ENCODE results near the gene KRTAP1-1. TPM values are rescaled to one million over a fixed set of nuclear protein-coding genes. Genes with fewer than 3 reads are reported as not detected.
"Not testable (repeated sequence)": the region's sequence is repeated elsewhere in the genome, so short reads cannot be mapped to it uniquely, and the experiment has no call there.

KRTAP1-1 gene
- total RNA-seq, 2 experiments from 2014 or later, result not detected

DNA sequence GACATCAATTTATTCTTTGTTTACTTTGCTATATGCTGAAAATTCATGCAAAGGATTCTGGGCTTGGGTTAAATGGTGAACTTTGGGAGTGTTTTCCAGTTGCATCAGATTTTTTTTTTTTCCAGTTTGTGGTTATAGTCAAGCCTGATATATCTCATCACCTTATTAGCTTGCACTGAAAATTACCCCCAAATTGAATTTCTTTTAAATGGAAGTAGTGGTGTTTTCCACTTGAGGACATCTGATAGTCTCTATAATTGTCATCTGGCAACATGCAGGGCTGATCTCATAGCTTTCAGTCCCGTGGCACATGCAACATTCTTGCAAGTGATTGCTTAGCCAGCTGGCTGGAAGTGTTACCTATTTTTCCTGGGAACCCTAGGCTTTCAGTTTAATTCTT is 27.6 kb downstream of the KRTAP1-1 start:
- Mint-ChIP-seq H3K4me1 (no peaks in the 10 kb centered on the region), H3K27me3 (peaks cover 23% of the 10 kb centered on the region), H3K4me3 (no peak overlapping the region), H3K27ac (no peak overlapping the region), H3K9me3 (ENCODE audit: low read depth) (no peaks in the 10 kb centered on the region), H3K36me3 (no peaks in the 10 kb centered on the region)
- DNase-seq (no peak), ATAC-seq (no peak)
- CTCF ChIA-PET, result interaction anchor here (0.9 kb wide), 1 partner anchor 13 kb away, joined by 3 read pairs; no protein-coding TSS in a partner anchor

DNA sequence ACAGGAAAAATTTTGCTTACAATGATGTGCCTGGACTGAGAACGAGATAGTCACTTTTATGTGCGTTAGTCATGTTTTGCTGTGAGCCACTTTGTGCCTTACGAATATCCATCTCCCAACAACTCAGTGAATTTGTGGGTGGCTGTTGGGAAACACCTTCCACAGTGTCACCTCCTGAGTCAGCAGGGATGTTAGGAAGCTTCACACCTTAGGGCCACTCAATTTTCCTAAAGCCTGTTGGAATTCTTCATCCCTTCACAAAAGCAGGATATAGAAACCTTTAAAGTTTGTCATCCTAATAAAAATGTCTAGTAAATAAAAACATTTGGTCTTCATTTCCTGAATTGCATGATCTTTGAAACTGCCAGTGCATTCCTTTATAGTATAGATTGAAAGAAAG is 28.1 kb downstream of the KRTAP1-1 start:
- H3K9me3 Mint-ChIP-seq (ENCODE audit: low read depth), result no peaks in the 10 kb centered on the region
- CTCF ChIA-PET, result no interaction called here
- no peak for ATAC-seq
- H3K4me3 Mint-ChIP-seq, result no peak overlapping the region
- H3K27ac Mint-ChIP-seq, result no peak overlapping the region
- peaks cover 25% of the 10 kb centered on the region for H3K27me3 Mint-ChIP-seq
- H3K4me1 Mint-ChIP-seq, result no peaks in the 10 kb centered on the region
- H3K36me3 Mint-ChIP-seq, result no peaks in the 10 kb centered on the region
- DNase-seq, result no peak

DNA sequence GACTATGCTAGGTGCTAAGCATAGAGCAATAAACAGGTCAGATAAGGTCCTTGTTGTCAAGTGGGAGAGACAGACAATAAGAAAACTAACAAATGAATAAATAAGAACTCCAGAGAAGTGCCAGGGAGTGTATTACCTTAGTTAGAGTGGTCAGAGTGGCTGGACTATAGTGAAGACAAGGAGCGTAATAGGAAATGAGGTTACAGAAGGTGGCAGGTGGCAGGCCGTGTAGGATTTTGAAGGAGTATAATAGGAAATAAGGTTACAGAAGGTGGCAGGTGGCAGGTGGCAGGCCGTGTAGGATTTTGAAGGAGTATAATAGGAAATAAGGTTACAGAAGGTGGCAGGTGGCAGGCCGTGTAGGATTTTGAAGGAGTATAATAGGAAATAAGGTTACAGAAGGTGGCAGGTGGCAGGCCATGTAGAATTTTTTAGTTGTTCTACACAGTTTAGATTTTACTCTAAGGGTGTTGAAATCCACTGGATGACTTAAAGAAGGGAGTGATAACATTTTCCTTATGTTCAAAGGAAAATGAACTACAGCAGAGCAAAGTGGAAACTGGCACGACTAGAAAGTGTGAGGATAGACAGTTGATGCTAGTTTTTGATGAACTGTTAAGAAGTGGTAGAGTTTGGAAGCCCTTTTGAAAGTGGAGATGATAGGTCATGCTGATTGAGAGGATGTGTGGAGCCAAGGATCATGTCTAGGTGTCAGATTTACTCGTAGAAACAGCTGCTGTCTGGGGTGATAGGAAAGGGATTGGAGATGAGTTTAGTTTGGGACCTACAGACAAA is 28.7 kb downstream of the KRTAP1-1 start:
- CTCF ChIA-PET, result no interaction called here
- H3K27me3 Mint-ChIP-seq, result peaks cover 25% of the 10 kb centered on the region
- no peaks in the 10 kb centered on the region for H3K36me3 Mint-ChIP-seq
- H3K27ac Mint-ChIP-seq, result no peak overlapping the region
- no peaks in the 10 kb centered on the region for H3K9me3 Mint-ChIP-seq (ENCODE audit: low read depth)
- no peak overlapping the region for H3K4me3 Mint-ChIP-seq
- no peaks in the 10 kb centered on the region for H3K4me1 Mint-ChIP-seq
- ATAC-seq (no peak), DNase-seq (no peak)

DNA sequence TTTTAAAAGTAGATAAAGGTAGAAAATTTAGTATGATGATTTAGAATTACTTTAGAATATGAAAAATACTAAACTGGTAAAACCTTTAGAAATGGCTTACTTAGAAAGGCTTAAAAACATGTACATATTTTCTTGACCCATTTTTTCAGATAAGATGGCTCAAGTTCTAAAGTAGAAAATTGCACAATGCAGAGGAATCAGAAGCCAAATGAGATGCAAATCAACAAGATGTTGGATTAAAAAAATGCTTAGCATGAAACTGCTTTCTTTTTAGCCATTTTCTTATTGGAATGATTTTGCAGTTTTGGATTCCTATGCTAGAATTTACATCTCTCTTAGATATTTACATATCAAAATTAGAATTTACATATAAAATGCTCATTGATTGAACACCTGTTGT is 30.8 kb downstream of the KRTAP1-1 start:
- Mint-ChIP-seq H3K27me3 (peaks cover 18% of the 10 kb centered on the region), H3K9me3 (ENCODE audit: low read depth) (no peaks in the 10 kb centered on the region), H3K4me1 (no peaks in the 10 kb centered on the region), H3K27ac (no peak overlapping the region), H3K36me3 (no peaks in the 10 kb centered on the region), H3K4me3 (no peak overlapping the region)
- DNase-seq (no peak), ATAC-seq (no peak)
- CTCF ChIA-PET, result no interaction called here

DNA sequence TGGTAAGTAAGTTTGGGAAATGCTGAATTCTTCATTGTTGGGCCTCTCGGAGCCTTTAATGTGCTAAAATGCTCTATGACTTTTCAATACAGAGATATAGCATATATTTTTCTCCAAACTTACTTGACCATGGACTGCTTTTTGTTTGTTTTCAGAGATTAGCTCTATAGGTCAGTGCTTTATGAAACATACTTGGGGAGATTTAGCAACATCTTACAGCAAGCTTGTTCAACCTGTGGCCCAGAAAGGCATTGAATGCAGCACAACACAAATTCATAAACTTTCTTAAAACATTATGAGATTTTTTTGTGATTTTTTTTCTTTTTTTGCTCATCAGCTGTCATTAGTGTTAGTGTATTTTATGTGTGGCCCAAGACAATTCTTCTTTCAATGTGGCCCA is 31.3 kb downstream of the KRTAP1-1 start:
- no peak for DNase-seq
- Mint-ChIP-seq H3K27me3 (peaks cover 16% of the 10 kb centered on the region), H3K4me1 (no peaks in the 10 kb centered on the region), H3K4me3 (no peak overlapping the region), H3K9me3 (ENCODE audit: low read depth) (no peaks in the 10 kb centered on the region), H3K36me3 (no peaks in the 10 kb centered on the region), H3K27ac (no peak overlapping the region)
- CTCF ChIA-PET, result no interaction called here
- no peak for ATAC-seq

DNA sequence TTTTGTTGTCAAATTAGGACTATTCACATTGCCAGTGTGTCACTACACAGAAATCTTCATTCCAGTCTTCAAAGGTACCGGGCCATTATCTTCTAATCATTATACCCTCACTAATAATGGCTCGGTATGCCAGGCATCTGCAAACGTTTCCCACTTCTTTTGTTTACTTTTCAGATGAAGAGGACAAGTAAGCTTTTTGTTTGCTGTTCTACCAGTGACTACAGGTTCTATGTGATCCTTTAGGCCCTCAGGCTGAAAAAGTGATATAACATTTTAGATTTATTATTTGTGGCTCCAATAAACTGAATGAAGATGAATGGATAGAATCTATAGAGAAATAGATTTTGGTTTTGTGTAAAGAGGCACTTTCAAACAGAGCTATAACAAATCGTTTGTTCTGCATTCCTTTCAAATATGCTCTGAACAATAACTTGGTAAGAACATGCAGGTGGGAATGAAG is 31.9 kb downstream of the KRTAP1-1 start:
- CTCF ChIA-PET, result no interaction called here
- ATAC-seq, result no peak

DNA sequence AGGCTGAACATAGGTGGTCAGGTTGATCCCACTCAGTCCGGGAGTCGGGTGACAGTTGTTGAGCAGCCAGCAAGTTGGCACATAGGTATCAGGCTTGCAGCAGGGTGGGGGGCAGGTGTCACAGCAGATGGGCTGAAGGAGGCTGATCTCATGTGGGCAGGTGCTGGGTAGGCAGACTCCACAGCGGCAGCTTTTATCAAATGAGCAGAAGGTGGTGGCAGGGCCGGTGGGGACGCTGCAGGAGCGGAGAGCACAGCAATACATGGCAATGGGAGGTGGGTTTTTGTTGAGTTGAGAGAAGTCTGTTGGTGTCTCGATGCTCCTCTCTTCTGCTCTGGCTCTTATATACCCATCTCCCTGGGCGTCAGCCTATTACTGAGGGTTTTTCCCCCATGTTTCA is 32.4 kb downstream of the KRTAP1-1 start, which contains the start of gene KRTAP3-1:
Gene KRTAP3-1, minus strand, starts transcription at position 318 of the 400 bp plus-strand sequence. Its CDS starts 54 bp downstream, at position 264.
- ATAC-seq (no peak), DNase-seq (no peak)
- Mint-ChIP-seq H3K27me3 (peaks cover 24% of the 10 kb centered on the region), H3K9me3 (ENCODE audit: low read depth) (no peaks in the 10 kb centered on the region), H3K4me3 (no peak within 1 kb of the TSS), H3K4me1 (no peaks in the 10 kb centered on the region), H3K36me3 (no peaks in the 10 kb centered on the region), H3K27ac (no peak within 1 kb of the TSS)
- CTCF ChIA-PET, result no interaction called here

More for the DNA sequence above, 31.9 kb downstream of the KRTAP1-1 start:
- Mint-ChIP-seq H3K4me3 (no peak overlapping the region), H3K4me1 (no peaks in the 10 kb centered on the region), H3K27ac (no peak overlapping the region), H3K27me3 (peaks cover 19% of the 10 kb centered on the region), H3K36me3 (no peaks in the 10 kb centered on the region), H3K9me3 (ENCODE audit: low read depth) (no peaks in the 10 kb centered on the region)
- no peak for DNase-seq

DNA sequence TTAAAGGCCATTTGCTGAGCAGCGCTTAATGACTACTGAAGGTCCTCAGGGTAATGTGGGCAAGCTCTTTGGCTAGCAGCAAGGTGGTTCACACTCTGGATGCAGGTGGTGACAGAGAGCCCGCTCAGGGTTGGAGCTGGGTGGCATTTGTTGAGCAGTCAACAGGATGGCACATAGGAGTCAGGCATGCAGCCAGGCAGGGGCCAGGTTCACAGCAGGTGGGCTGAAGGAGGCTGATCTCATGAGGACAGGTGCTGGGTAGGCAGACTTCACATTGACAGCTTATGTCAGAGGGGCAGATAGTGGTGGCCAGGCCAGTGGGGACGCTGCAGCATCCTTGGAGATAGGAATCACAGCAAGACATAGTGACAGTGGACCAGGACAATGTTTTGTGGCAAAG is 36.9 kb downstream of the KRTAP1-1 start:
- CTCF ChIA-PET, result no interaction called here
- H3K9me3 Mint-ChIP-seq (ENCODE audit: low read depth), result no peaks in the 10 kb centered on the region
- DNase-seq (no peak), ATAC-seq (no peak)
- H3K27ac Mint-ChIP-seq, result no peak overlapping the region
- H3K4me1 Mint-ChIP-seq, result no peaks in the 10 kb centered on the region
- no peaks in the 10 kb centered on the region for H3K36me3 Mint-ChIP-seq
- no peak overlapping the region for H3K4me3 Mint-ChIP-seq
- peaks cover 30% of the 10 kb centered on the region for H3K27me3 Mint-ChIP-seq

DNA sequence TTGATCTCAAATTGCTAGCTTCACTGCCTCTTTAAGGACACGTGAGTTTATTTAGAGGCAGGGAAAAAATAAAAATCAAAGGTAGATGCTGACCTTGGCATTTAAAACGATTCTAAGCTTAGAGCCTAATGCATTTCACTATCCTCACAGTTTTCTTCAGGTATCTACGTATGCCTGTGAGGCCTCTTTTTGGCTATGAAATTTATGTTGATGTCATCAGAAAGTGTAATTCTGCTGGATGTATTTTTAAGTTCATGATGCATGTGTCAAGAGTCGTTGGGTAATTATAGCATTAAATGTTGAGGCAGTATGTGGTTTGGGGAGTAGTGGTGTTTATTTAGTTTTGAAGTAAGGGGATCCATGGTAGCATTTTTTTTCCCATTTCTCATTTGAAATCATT is 37.3 kb downstream of the KRTAP1-1 start:
- H3K27ac Mint-ChIP-seq, result no peak overlapping the region
- no peak for DNase-seq
- no peak overlapping the region for H3K4me3 Mint-ChIP-seq
- CTCF ChIA-PET, result no interaction called here
- ATAC-seq, result no peak
- no peaks in the 10 kb centered on the region for H3K36me3 Mint-ChIP-seq
- no peaks in the 10 kb centered on the region for H3K9me3 Mint-ChIP-seq (ENCODE audit: low read depth)
- no peaks in the 10 kb centered on the region for H3K4me1 Mint-ChIP-seq
- peaks cover 31% of the 10 kb centered on the region for H3K27me3 Mint-ChIP-seq

DNA sequence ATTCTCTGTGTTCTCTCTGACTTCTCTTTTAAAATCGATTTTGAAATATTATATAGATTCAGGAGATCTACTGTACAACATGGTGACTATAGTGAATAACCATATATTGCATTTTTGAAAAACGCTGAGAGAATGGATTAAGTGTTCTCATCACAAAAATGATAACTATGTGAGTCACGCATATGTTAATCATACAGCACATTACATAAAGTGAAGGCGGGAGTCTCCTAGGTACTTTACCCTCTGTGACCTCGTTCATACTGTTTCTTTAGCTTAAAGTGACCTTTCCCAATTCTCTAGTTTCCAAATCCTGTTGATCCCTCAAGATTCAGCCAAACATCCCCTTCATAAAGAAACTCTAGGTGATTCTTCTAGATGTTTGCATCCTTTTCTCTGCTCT is 38.4 kb downstream of the KRTAP1-1 start:
- H3K4me3 Mint-ChIP-seq, result no peak overlapping the region
- no peaks in the 10 kb centered on the region for H3K36me3 Mint-ChIP-seq
- H3K9me3 Mint-ChIP-seq (ENCODE audit: low read depth), result no peaks in the 10 kb centered on the region
- no peak overlapping the region for H3K27ac Mint-ChIP-seq
- ATAC-seq, result no peak
- CTCF ChIA-PET, result no interaction called here
- H3K4me1 Mint-ChIP-seq, result no peaks in the 10 kb centered on the region
- DNase-seq, result no peak
- H3K27me3 Mint-ChIP-seq, result peaks cover 32% of the 10 kb centered on the region

DNA sequence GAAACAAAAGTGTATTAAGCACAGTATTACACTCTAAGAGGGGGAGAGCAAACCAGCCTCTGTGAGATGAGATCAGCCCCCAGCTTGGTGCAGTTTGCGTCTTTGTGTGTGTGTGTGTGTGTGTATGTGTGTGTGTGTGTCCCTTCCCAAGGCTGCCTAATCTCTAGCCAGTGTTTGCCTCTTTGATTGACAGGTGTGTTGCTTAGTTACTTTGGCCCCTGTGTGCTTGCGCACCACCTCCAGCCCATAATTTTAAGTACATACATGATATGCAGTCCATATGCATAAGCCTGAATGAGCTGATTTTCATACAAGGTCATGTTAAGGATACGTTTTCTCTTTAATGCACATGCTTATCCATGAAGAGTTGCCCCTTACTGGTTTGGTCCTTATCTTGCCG is 39.5 kb downstream of the KRTAP1-1 start:
- H3K4me3 Mint-ChIP-seq, result no peak overlapping the region

DNA sequence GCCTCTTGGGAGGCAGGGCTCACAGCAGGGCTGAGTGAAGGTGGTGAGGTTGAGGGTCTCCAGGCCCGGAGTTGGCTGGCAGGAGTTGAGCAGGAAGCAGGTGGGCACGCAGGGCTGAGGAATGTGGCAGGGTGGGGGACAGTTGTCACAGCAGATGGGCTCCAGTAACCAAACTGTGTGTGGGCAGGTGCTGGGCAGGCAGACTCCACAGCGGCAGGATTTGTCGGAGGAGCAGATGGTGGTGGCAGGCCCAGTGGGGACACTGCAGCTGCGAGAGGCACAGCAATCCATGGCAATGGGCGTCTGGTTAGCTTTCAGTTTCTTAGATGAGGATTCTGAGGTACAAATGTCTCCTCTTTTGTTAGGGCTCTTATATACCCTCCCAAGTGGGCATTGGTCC is 41.7 kb downstream of the KRTAP1-1 start, which contains the start of gene KRTAP3-2:
Gene KRTAP3-2, minus strand, starts transcription at position 344 of the 400 bp plus-strand sequence. Its CDS starts 53 bp downstream, at position 291.
- ATAC-seq; H3K27ac Mint-ChIP-seq; CTCF ChIA-PET; H3K4me3 Mint-ChIP-seq; H3K4me1 Mint-ChIP-seq; DNase-seq; H3K9me3 Mint-ChIP-seq (ENCODE audit: low read depth); H3K36me3 Mint-ChIP-seq: not testable (repeated sequence)
- peaks cover 48% of the 10 kb centered on the region for H3K27me3 Mint-ChIP-seq

More for the DNA sequence above, 39.5 kb downstream of the KRTAP1-1 start:
- no peaks in the 10 kb centered on the region for H3K36me3 Mint-ChIP-seq
- H3K9me3 Mint-ChIP-seq (ENCODE audit: low read depth), result no peaks in the 10 kb centered on the region
- H3K27me3 Mint-ChIP-seq, result peaks cover 41% of the 10 kb centered on the region
- CTCF ChIA-PET, result interaction anchor here (0.6 to 1.2 kb wide), 2 partner anchors 12 to 438 kb away, joined by 3 read pairs; no protein-coding TSS in a partner anchor
- no peaks in the 10 kb centered on the region for H3K4me1 Mint-ChIP-seq
- DNase-seq (no peak), ATAC-seq (no peak)
- H3K27ac Mint-ChIP-seq, result no peak overlapping the region

DNA sequence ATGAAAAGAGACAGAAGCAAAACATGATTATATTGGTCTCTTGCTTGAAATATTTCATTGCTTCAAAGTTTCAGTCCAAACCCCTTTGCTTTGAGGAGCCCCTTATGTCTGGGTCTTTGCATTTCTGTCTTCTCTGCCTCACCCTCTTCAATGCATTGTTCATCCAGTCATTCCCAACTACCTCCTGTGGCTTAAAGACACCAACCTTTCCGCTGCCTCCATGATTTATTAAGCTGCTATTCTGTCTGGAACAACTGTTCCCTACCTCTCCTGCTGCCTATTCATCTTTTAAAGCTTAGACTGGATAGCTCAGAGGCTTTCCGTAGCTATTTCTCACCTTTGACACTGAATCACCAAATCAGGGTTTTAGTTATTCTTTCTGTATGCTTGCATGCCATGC is 43.9 kb downstream of the KRTAP1-1 start:
- no peaks in the 10 kb centered on the region for H3K4me1 Mint-ChIP-seq
- ATAC-seq, result no peak
- H3K36me3 Mint-ChIP-seq, result no peaks in the 10 kb centered on the region
- DNase-seq, result no peak
- H3K4me3 Mint-ChIP-seq, result no peak overlapping the region
- no peaks in the 10 kb centered on the region for H3K9me3 Mint-ChIP-seq (ENCODE audit: low read depth)
- no peak overlapping the region for H3K27ac Mint-ChIP-seq
- CTCF ChIA-PET, result no interaction called here
- H3K27me3 Mint-ChIP-seq, result peaks cover 53% of the 10 kb centered on the region

DNA sequence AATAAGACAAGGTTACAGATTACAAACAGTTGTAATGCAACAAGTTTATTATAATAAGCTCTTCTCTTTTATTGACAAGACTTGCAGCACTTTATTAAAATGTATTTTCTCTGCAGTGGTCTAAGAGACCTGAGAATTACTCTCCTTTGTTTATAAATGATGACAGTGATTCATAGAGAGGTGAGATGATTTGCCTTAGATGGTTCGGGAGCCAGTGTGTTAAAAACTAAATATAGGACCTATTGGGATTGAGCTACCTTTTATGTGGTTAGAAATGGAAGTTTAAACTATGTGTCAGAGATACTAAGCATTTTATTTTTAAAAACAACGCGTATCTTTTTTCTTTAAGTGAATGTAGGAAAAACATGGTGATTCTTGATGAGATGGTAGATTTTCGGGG is 44.4 kb downstream of the KRTAP1-1 start:
- H3K4me3 Mint-ChIP-seq, result no peak overlapping the region
- no peak overlapping the region for H3K27ac Mint-ChIP-seq
- H3K4me1 Mint-ChIP-seq, result no peaks in the 10 kb centered on the region
- no peaks in the 10 kb centered on the region for H3K9me3 Mint-ChIP-seq (ENCODE audit: low read depth)
- no peaks in the 10 kb centered on the region for H3K36me3 Mint-ChIP-seq
- CTCF ChIA-PET, result no interaction called here
- no peak for DNase-seq
- ATAC-seq, result no peak
- peaks cover 57% of the 10 kb centered on the region for H3K27me3 Mint-ChIP-seq
